Hepatocyte (in vitro differentiated cells): ENCODE measurements around the gene PTPRN2. TPM values are rescaled to one million over a fixed set of nuclear protein-coding genes. Genes with fewer than 3 reads are reported as not detected.

Experiments used
- DNase-seq: peaks from one replicate; pipeline ENCODE4 v3.0.0-alpha.2; 2016; ENCODE audit warnings: low spot score
- H2AFZ ChIP-seq: fragments of 200-600 bp; sonication (generic); 2 replicates; pipeline ENCODE4 v1.6.0; 2016; ENCODE audit warnings: antibody characterized with exemption, mild to moderate bottlenecking
- H3K27ac ChIP-seq: fragments of 200-600 bp; sonication (generic); 2 replicates; pipeline ENCODE4 v1.5.1; 2016; ENCODE audit warnings: mild to moderate bottlenecking
- H3K27me3 ChIP-seq: fragments of 200-600 bp; sonication (generic); 2 replicates; pipeline ENCODE4 v1.6.1; 2016
- H3K36me3 ChIP-seq: fragments of 200-600 bp; sonication (generic); replicated peaks from 2 replicates; pipeline ENCODE4 v1.5.1; 2016; ENCODE audit warnings: low read depth; ENCODE audit not compliant: insufficient read depth
- H3K4me1 ChIP-seq: fragments of 200-600 bp; sonication (generic); 2 replicates; pipeline ENCODE4 v1.5.1; 2016; ENCODE audit warnings: mild to moderate bottlenecking, moderate library complexity; ENCODE audit not compliant: insufficient read depth
- H3K4me2 ChIP-seq: fragments of 200-600 bp; sonication (generic); 2 replicates; pipeline ENCODE4 v1.6.0; 2016
- H3K4me3 ChIP-seq: fragments of 200-600 bp; sonication (generic); 2 replicates; pipeline ENCODE4 v1.5.1; 2016; ENCODE audit warnings: mild to moderate bottlenecking
- H3K79me2 ChIP-seq: fragments of 200-600 bp; sonication (generic); 2 replicates; pipeline ENCODE4 v1.6.0; 2017; ENCODE audit warnings: mild to moderate bottlenecking
- H3K9me2 ChIP-seq: fragments of 200-600 bp; sonication (generic); replicated peaks from 2 replicates; pipeline ENCODE4 v1.6.0; 2017; ENCODE audit warnings: mild to moderate bottlenecking; ENCODE audit not compliant: insufficient read depth
- H3K9me3 ChIP-seq: fragments of 200-600 bp; sonication (generic); 2 replicates; pipeline ENCODE4 v1.5.1; 2016; ENCODE audit warnings: low read depth, mild to moderate bottlenecking
- H4K20me1 ChIP-seq: fragments of 200-600 bp; sonication (generic); 2 replicates; pipeline ENCODE4 v1.6.0; 2016; ENCODE audit warnings: mild to moderate bottlenecking; ENCODE audit not compliant: insufficient read depth, poor library complexity, severe bottlenecking
- CTCF ChIP-seq: fragments of 200-600 bp; sonication (generic); IDR thresholded peaks from 2 replicates; pipeline ENCODE4 v1.5.1; 2016; ENCODE audit warnings: antibody characterized with exemption, mild to moderate bottlenecking; ENCODE audit not compliant: poor library complexity
- EZH2 ChIP-seq: fragments of 200-600 bp; sonication (generic); IDR thresholded peaks from 2 replicates; pipeline ENCODE4 v1.6.1; 2016; ENCODE audit warnings: antibody characterized with exemption, mild to moderate bottlenecking, borderline replicate concordance
- EZH2phosphoT487 ChIP-seq: fragments of 200-600 bp; sonication (generic); IDR thresholded peaks from one replicate; pipeline ENCODE4 v1.6.1; 2018; ENCODE audit warnings: antibody characterized with exemption, mild to moderate bottlenecking, low read depth, moderate library complexity; ENCODE audit not compliant: unreplicated experiment, severe bottlenecking
- WGBS: methylation state at CpG from one replicate; pipeline ENCODE4 v1.1.6; 2016; ENCODE audit warnings: low lambda C conversion rate; ENCODE audit errors: missing lambda C conversion rate; 5-methylcytosine and 5-hydroxymethylcytosine counted together
- polyA plus RNA-seq: library from polyadenylated mRNA; unstranded; fragments of >200 nt; fragmentation: Nextera tagmentation; extraction: Ambion mirVana; gene quantifications from 2 replicates; pipeline ENCODE4 v1.2.1, GENCODE V29; 2016
- total RNA-seq: library from RNA; depleted of rRNA; stranded (reverse); fragments of >200 nt; gene quantifications from 2 replicates; pipeline ENCODE4 v1.2.3, GENCODE V29; 2014

PTPRN2 gene
- total and polyA plus RNA-seq, 2 experiments from 2014 or later: 2.1 to 3.3 TPM

DNA sequence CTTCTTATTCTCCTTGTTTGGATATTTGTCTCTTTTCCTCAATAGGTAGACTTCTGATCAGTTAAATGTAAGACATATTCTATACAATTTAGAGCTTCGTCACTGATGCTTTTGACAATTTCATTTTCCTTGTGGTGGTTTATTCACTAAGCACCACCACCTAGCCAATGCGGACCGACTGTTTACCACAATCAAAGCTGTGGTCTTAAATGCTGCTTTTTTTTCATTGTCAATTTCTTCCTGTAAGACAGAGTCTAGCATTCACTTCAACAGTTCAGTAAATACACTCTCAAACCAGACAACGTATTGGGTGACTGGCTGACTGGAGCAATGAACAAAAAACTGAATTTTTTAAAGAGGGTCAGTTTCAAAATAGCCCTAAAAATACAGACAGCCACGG lies 1011.8 kb downstream of the PTPRN2 start:
- no peak overlapping the region for H2AFZ ChIP-seq
- no peaks in the 10 kb centered on the region for H3K27me3 ChIP-seq
- H3K4me3 ChIP-seq: no peak overlapping the region
- WGBS: 90% methylated on average over 5 of the region's 5 CpGs
- H3K79me2 ChIP-seq: no peaks in the 10 kb centered on the region
- H3K4me2 ChIP-seq: no peak overlapping the region
- no peak for DNase-seq
- TF ChIP-seq EZH2phosphoT487: no peak
- no peak for TF ChIP-seq EZH2
- no peak for TF ChIP-seq CTCF
- no peaks in the 10 kb centered on the region for H3K9me3 ChIP-seq
- H4K20me1 ChIP-seq: no peaks in the 10 kb centered on the region
- no peaks in the 10 kb centered on the region for H3K9me2 ChIP-seq
- H3K4me1 ChIP-seq: no peaks in the 10 kb centered on the region
- H3K27ac ChIP-seq: no peak overlapping the region
- H3K36me3 ChIP-seq: no peaks in the 10 kb centered on the region

GRCh38 chr7:157574914-157575586 lies 1012.6 kb downstream of the PTPRN2 start:
- Histone ChIP-seq H3K4me2 (no peak overlapping the region), H3K79me2 (no peaks in the 10 kb centered on the region), H3K27ac (no peak overlapping the region), H3K36me3 (no peaks in the 10 kb centered on the region), H4K20me1 (no peaks in the 10 kb centered on the region), H3K9me3 (no peaks in the 10 kb centered on the region), H3K27me3 (no peaks in the 10 kb centered on the region), H3K4me1 (no peaks in the 10 kb centered on the region), H3K4me3 (no peak overlapping the region), H2AFZ (no peak overlapping the region), H3K9me2 (no peaks in the 10 kb centered on the region)
- WGBS: 92% methylated on average over 15 of the region's 15 CpGs
- TF ChIP-seq CTCF (no peak), EZH2 (no peak), EZH2phosphoT487 (no peak)
- no peak for DNase-seq

GRCh38 chr7:157574120-157574825 lies 1013.4 kb downstream of the PTPRN2 start:
- Histone ChIP-seq H3K79me2 (no peaks in the 10 kb centered on the region), H3K36me3 (no peaks in the 10 kb centered on the region)
- no peak for TF ChIP-seq EZH2phosphoT487
- TF ChIP-seq EZH2: no peak
- TF ChIP-seq CTCF: no peak

More at GRCh38 chr7:157574120-157574825, 1013.4 kb downstream of the PTPRN2 start:
- Histone ChIP-seq H3K9me2 (no peaks in the 10 kb centered on the region), H3K4me3 (no peak overlapping the region), H3K27ac (no peak overlapping the region), H3K9me3 (no peaks in the 10 kb centered on the region), H4K20me1 (no peaks in the 10 kb centered on the region), H3K4me1 (no peaks in the 10 kb centered on the region), H2AFZ (no peak overlapping the region), H3K27me3 (no peaks in the 10 kb centered on the region), H3K4me2 (no peak overlapping the region)
- WGBS: 90% methylated on average over 24 of the region's 24 CpGs
- DNase-seq: no peak
